HG02884 (cell line): Measurements from ENCODE around the gene SERPINB5.

Experiments used
- ATAC-seq: cut with Tn5 transposase; IDR thresholded peaks from one replicate; pipeline ENCODE4 v1.9.1; 2021; ENCODE audit warnings: mild to moderate bottlenecking, moderate library complexity; ENCODE audit not compliant: unreplicated experiment

Gene SERPINB5

DNA sequence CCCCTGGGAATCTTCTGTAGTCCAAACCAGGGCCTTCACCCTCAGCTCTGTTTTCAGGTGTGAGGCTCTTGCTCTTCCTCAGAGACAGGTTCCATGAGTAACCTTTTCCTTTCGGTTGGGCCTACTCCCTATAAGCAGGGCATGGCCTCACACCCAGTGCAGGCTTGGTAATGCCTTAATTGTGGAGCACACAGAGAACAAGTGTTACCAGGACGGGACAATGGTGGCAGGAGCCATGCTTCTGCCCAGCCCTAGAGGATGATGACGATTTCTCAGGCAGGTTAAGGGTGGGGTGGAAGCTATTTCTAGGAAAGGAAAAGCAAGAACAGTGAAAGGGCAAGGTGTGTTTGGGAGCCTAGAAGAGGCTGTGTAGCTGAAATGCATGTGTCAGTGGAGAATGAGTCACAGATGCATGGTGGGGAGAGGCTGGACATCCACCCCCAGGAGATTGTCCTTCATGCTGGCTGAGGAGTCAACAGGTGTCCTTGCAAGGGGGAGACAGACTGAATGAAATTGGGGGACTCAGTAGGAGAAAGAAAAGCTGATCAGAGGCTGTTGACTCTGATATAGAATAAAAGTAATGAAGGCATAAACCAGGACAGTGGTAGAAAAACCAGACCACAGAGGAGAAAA is 43.4 kb downstream of the SERPINB5 start:
- ATAC-seq, result no peak

DNA sequence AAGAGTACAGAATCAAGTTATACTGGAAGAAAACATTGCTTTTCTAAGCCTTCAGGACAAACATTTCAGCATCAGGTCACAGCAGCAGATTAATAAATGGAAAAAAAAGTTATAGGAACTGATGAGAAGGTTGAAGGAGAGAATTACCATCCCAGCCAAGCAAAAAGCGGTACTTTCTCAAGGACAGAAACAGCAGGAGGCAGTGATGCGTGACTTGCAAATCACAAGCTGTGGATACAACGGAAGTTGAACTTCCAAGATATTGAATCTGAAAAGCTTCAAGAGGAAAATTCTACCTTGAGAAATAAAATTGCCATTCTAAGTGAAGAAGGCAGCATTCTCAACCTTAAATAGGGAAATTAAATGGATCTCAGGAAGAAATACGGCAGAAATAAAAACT is 46.9 kb downstream of the SERPINB5 start:
- no peak for ATAC-seq

DNA sequence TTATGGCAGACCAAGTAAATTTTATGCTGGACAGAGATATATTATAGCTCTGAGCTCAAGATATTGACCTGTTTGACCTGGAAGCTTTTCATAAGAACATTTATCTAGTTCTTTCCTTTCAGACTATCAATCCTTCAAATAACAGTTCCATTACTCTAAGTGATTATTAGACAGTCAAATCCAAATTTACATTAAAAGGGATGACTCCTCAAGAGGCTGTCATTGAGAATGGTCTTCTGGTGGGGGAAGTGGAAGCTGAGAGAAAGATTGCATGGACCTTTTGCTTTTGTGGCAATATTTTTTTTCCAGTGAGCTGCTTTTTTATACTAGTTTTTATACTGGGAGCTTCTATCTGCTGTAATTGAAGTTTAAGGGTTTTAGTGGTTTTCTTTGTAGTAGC is 50.5 kb downstream of the SERPINB5 start:
- no peak for ATAC-seq

DNA sequence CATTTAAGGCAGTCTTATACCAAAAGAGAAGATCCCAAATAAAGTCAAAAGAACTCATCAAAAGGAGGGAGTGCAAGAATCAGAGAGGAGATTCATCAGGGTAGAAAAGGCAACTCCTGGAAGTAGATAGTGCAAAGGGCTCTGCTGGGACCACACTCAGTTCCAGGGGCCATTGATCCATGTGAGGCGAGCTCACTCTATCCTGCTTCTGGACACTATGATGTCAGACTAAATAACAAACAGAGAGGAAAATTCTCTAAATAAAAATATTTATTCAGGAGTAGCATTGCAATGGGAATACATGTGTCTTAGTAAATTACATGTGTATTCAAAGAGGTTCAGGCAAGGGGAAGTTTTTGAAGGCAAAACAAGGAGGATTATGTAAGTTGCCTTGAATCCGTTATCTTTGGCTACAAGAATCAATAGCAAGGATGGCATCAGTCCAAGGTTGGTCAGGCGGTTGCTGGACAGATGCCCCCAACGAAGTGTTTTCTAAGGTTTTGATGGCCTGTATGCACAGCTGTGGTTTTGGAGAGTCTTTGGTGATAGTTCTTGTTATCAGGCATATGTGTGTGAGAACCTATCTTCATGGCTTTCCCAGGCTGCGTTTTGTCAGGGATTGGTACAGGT is 52.2 kb downstream of the SERPINB5 start:
- ATAC-seq, result no peak

DNA sequence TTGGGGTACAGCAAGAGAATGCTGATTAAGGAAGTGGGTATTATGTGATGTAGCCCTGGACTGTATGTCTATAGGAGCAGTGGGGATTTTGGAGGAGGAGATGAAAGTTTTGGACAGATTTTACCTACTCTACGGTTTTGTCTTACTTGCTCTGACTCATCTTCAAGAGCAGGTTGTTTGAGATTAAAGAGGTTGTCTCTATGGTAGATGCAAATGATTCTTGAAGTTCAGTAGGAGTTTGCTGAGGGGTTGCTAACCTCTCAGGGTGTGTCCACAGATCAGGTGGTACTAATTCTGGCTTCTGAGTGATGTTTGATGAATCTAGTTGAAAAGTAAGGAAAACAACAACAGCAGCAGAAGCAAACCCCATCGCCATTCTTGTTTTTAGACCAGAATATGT is 55.7 kb downstream of the SERPINB5 start:
- no peak for ATAC-seq

DNA sequence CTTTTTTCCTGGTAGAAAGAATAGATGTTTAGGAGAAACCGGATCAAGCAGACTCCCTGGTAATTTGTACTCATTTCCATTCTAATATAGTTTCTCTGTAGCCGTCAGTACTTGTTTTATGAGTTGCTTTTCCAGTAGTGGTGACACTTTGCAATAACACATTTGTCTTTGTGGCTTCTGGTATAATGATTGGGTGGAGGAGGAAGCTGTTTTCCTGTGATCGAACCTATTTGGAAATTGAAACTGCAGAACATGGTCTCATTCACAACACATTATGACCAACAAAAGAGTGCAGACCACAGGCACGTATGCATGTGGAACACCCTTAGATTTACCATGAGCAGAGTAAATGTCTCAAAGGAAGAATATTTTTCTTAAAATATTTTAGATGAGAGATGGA is 57.9 kb downstream of the SERPINB5 start:
- ATAC-seq, result peak; percentile 66

DNA sequence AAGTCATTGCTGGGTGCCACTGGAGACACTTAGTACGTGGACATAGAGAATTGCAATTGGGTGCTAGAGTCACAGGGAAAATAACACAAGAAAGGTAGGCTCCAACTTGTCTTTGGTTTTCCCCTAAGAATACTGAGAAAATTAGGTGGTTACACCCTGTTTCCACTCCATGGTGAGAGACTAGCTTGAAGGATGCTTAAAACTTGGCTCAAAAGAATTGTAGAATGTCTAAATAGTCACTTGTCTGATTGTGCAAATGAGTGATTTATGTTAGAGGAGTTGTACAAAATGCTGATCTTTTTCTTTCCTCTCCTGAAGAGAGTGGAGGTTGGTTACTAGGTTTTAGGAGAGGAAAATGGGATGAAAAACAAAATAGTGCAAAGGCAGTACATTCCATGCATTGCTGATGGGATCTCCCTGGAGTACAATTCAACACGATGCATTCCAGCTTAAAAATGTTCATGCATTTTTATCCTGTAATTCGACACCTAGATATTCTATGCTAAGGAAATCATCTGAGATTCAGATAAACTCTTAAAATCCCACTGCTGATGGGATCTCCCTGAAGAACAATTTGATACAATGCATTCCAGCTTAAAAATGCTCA is 63.2 kb downstream of the SERPINB5 start:
- no peak for ATAC-seq

DNA sequence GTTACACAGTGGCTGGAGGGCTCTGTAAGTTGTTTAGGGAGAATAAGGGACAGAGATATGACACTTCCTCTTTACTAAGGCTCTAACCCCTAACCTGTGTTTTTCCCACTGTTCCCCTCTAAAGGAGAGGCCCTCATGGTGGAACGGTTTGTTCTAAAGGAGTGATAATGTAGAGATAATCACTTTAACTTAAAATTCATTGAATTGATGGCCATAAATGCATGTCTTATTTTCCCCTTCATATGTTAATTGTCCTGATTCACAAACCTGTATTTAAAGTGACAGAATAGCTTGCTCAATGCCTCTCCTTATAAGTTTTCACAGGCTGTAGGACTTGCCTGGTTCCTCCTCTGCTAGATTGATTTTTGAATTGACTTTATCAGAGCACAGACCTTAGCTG is 65.3 kb downstream of the SERPINB5 start, which contains the start of gene SERPINB12:
SERPINB12 (plus strand) TSS at position 301 of the 400 bp plus-strand sequence. CDS start 13,791 bp downstream, outside the sequence.
- no peak for ATAC-seq

DNA sequence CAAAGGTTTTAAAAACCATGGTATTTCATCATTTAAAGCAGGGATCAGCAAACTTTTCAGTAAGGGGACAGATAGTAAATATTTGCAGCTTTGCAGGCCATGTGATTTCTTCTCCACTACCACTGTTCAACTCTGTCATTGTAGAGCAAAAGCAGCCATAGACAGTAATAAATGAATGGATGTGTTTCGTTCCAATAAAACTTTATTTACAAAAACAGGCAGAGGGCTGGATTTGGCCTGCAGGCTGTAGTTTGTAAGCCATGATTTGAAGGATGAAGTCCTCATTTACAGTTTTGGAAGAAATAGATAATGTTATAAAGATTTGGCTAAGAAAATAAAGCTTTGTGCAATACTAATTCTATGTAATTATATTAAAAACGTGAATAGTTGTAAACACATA is 67.3 kb downstream of the SERPINB5 start:
- ATAC-seq, result no peak

DNA sequence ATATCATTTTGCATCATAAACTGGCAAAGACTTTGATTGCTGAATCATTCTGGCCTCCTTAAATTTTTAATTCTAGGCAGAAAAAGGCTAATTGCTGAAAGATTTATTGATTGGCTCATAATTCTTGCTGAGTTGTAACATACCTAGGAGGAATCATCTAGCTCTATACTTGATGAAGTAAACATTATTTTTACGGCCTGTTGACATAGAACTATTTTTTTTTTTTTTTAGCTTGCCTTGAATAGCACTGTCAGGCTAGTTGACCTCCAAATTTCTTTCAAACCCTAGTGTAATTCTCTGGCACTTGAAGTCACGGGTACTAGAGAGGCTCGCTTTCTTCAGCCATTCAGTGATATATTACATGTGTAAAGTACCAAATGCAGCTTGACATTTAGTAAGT is 68.2 kb downstream of the SERPINB5 start:
- ATAC-seq, result no peak

DNA sequence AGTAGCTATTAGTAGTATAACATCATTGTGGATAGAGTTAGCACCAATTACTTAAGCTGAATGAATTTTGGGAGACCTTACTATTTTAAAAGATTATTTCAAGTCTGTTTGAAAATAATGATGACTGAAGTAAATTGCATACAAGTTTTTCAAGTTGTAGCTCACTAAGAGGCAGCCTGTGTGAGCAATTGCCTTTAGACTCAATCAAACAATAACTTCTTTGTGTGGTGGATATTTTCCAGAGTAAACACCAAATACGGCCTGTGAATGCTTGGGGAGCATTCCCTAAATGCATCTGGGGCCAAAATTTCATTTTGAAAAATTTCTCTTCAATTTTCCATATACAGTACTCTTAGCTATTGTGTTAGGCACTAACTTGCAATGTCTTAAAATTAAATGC is 73.3 kb downstream of the SERPINB5 start:
- ATAC-seq, result no peak

DNA sequence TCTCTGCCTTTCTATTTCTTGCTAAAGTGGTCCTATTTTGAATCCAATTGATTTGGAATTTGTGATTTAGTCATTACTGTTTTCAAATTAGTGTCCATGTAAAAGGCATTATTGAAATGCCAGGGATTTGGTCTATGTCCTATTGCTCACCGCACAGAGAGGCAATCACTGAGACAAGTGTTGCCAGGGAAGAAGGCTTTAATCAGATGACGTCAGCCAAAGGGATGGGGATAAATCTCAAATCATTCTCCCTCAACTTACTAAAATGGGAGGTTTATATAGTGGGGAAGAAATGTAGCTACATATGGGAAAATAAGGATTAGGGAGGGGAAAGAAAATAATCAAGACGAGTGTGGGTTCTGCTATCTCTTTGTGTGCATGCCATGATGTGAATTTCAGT is 75.0 kb downstream of the SERPINB5 start:
- ATAC-seq, result no peak

DNA sequence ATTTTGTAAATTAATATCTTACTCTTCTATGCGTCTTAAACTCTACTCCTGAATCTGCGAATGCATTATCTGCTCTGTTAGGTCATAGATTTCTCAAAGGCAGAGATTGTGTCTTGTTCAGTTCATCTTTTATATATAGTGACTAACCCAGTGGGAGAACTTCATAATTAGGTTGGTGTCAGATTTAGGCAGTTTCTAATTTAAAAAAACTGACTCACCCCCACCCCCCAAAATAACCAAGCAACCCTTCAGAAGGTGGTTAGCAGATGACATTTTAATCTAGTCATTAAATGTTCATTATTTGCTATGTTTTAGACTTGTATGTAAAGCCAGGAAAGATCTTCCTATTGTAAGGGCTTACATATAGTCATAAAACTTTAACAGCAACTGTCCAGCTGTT is 75.8 kb downstream of the SERPINB5 start:
- no peak for ATAC-seq

DNA sequence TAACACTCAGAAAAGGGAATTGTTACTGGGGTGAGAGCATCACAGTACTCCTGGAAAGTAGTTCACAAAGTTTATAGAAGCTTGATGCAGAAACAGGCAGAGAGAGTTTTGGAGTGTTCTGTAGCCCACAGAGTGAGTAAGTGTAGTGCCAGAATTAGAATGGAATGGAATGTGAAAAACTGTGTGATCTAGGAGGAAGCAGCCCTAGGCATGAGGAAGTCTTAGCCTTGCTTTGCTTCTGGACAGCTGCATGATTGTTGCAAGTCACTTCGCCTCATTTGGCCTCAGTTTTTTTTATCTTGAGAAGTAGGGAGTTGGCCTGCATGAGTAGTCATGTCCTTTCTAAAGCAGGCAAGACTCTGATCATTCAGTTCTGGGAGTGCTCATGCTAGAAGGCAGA is 76.3 kb downstream of the SERPINB5 start:
- no peak for ATAC-seq
